Measurements from ENCODE around the gene CTPS1. TPM values are rescaled to one million over a fixed set of nuclear protein-coding genes. Genes with fewer than 3 reads are reported as not detected.

Gene CTPS1
- total RNA-seq, 1 experiment from 2014 or later: 73.4 TPM

DNA sequence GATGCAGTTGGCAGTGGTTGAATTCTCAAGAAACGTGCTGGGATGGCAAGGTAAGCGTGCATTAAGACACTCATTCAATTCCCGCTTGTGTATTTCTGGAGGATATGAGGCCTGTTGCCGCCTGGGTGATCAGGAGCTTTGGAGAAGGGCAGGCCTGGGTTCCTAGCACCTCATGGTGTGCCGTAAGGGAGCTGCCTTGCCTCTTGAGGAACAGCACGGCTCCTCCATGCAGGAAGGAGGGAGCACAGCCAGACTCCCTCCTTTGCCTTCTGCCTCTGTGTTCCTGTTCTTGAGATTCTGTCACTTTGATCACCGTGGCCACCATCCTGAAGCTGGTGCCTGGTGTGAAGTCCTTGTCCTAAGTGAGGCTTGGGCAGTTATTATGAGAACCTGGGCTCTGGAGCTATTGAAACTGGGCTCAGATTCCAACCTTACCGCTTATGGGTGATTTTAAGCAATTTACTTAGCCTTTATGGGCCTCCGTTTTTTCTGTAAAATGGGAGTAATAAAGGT, 23.7 kb downstream of the CTPS1 start (continued):
- TF ChIP-seq, protein P1, sequence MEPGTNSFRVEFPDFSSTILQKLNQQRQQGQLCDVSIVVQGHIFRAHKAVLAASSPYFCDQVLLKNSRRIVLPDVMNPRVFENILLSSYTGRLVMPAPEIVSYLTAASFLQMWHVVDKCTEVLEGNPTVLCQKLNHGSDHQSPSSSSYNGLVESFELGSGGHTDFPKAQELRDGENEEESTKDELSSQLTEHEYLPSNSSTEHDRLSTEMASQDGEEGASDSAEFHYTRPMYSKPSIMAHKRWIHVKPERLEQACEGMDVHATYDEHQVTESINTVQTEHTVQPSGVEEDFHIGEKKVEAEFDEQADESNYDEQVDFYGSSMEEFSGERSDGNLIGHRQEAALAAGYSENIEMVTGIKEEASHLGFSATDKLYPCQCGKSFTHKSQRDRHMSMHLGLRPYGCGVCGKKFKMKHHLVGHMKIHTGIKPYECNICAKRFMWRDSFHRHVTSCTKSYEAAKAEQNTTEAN (CRISPR knock-in tag; IDR thresholded peaks at IDR 0.05): no peak
- TF ChIP-seq, protein P2, sequence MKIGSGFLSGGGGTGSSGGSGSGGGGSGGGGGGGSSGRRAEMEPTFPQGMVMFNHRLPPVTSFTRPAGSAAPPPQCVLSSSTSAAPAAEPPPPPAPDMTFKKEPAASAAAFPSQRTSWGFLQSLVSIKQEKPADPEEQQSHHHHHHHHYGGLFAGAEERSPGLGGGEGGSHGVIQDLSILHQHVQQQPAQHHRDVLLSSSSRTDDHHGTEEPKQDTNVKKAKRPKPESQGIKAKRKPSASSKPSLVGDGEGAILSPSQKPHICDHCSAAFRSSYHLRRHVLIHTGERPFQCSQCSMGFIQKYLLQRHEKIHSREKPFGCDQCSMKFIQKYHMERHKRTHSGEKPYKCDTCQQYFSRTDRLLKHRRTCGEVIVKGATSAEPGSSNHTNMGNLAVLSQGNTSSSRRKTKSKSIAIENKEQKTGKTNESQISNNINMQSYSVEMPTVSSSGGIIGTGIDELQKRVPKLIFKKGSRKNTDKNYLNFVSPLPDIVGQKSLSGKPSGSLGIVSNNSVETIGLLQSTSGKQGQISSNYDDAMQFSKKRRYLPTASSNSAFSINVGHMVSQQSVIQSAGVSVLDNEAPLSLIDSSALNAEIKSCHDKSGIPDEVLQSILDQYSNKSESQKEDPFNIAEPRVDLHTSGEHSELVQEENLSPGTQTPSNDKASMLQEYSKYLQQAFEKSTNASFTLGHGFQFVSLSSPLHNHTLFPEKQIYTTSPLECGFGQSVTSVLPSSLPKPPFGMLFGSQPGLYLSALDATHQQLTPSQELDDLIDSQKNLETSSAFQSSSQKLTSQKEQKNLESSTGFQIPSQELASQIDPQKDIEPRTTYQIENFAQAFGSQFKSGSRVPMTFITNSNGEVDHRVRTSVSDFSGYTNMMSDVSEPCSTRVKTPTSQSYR (CRISPR knock-in tag; IDR thresholded peaks at IDR 0.05): no peak

DNA sequence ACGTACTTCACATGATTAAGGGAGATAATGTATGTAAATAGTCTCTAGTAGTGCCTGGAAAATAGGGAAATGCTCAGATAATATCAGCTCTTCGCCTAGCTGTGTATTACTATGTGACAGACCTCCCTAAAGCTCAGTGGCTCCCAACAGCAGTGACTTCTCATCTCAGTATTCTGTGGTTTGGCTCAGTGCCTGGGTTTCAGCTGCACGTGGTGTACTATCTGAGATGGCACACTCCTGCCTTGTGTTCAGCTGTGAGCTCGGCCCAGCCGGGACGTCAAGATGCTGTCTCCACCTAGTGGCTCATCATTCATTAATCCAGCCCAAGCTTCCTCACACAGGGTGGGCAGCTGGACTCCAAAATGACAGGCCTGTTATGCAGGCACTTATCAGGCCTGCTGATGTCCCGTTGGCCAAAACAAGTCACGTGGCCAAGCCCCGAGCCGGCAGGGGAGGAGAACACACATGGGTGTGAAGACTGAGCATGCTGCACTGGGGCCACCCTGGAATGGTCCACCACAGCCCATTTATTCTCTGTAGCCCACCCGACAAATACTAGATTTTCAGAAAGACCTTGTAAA, 24.2 kb downstream of the CTPS1 start:
- ChIA-PET CTCF (interaction anchor here (0.8 to 1.9 kb wide), 4 partner anchors 16 to 51 kb away, joined by 3 to 8 read pairs (median 4); partner anchors contain the start of gene SLFNL1), POLR2A (no interaction called here)
- peak; percentile 80 for ATAC-seq
- Mint-ChIP-seq H3K4me1 (no peaks in the 10 kb centered on the region), H3K27ac (no peak overlapping the region), H3K27me3 (ENCODE audit: low read depth) (no peaks in the 10 kb centered on the region), H3K4me3 (no peak overlapping the region), H3K36me3 (peaks cover 87% of the 10 kb centered on the region), H3K9me3 (no peaks in the 10 kb centered on the region)
- no peak for DNase-seq (ENCODE audit: low spot score)
- TF ChIP-seq TEAD4 (CRISPR knock-in tag; IDR thresholded peaks at IDR 0.05): no peak
- no peak for TF ChIP-seq ZNF263 (CRISPR knock-in tag; IDR thresholded peaks at IDR 0.05; ENCODE audit: low read depth)
- no peak for TF ChIP-seq ESRRA (CRISPR knock-in tag; IDR thresholded peaks at IDR 0.05; ENCODE audit: borderline replicate concordance)
- TF ChIP-seq, protein P3, sequence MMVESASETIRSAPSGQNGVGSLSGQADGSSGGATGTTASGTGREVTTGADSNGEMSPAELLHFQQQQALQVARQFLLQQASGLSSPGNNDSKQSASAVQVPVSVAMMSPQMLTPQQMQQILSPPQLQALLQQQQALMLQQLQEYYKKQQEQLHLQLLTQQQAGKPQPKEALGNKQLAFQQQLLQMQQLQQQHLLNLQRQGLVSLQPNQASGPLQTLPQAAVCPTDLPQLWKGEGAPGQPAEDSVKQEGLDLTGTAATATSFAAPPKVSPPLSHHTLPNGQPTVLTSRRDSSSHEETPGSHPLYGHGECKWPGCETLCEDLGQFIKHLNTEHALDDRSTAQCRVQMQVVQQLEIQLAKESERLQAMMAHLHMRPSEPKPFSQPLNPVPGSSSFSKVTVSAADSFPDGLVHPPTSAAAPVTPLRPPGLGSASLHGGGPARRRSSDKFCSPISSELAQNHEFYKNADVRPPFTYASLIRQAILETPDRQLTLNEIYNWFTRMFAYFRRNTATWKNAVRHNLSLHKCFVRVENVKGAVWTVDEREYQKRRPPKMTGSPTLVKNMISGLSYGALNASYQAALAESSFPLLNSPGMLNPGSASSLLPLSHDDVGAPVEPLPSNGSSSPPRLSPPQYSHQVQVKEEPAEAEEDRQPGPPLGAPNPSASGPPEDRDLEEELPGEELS (CRISPR knock-in tag; IDR thresholded peaks at IDR 0.05): no peak
- TF ChIP-seq ZNF121 (CRISPR knock-in tag; IDR thresholded peaks at IDR 0.05): no peak
- TF ChIP-seq ZNF416 (CRISPR knock-in tag; IDR thresholded peaks at IDR 0.05): no peak

DNA sequence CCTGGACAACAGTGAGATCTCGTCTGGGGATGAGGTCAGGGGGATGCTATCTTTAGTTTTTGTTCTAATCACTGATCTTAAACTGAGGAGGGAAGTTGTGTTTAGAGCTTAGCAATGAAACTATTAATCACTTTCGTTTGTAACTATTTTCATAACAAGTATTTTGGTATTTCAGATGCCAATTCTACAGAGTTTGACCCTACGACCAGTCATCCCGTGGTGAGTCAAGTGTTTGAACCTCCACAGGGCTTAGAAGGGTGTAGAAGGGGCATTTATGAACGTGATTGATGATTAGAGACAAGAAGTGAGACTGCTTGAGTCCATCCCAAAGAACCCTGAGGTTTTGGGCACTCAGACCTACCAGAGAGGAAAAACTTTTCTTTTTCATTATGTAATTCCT, 26.4 kb downstream of the CTPS1 start:
- no peak for TF ChIP-seq NFATC4 (CRISPR knock-in tag; IDR thresholded peaks at IDR 0.05)
- TF ChIP-seq GRHL2 (CRISPR knock-in tag; IDR thresholded peaks at IDR 0.05; ENCODE audit: insufficient replicate concordance, severe bottlenecking): no peak
- TF ChIP-seq ZNF263 (CRISPR knock-in tag; IDR thresholded peaks at IDR 0.05; ENCODE audit: low read depth): no peak
- TF ChIP-seq, protein P4, sequence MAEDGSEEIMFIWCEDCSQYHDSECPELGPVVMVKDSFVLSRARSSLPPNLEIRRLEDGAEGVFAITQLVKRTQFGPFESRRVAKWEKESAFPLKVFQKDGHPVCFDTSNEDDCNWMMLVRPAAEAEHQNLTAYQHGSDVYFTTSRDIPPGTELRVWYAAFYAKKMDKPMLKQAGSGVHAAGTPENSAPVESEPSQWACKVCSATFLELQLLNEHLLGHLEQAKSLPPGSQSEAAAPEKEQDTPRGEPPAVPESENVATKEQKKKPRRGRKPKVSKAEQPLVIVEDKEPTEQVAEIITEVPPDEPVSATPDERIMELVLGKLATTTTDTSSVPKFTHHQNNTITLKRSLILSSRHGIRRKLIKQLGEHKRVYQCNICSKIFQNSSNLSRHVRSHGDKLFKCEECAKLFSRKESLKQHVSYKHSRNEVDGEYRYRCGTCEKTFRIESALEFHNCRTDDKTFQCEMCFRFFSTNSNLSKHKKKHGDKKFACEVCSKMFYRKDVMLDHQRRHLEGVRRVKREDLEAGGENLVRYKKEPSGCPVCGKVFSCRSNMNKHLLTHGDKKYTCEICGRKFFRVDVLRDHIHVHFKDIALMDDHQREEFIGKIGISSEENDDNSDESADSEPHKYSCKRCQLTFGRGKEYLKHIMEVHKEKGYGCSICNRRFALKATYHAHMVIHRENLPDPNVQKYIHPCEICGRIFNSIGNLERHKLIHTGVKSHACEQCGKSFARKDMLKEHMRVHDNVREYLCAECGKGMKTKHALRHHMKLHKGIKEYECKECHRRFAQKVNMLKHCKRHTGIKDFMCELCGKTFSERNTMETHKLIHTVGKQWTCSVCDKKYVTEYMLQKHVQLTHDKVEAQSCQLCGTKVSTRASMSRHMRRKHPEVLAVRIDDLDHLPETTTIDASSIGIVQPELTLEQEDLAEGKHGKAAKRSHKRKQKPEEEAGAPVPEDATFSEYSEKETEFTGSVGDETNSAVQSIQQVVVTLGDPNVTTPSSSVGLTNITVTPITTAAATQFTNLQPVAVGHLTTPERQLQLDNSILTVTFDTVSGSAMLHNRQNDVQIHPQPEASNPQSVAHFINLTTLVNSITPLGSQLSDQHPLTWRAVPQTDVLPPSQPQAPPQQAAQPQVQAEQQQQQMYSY (CRISPR knock-in tag; IDR thresholded peaks at IDR 0.05): no peak
- TF ChIP-seq ESRRA (CRISPR knock-in tag; IDR thresholded peaks at IDR 0.05; ENCODE audit: borderline replicate concordance): no peak
- TF ChIP-seq TP53 (CRISPR knock-in tag; IDR thresholded peaks at IDR 0.05): no peak
- no peaks in the 10 kb centered on the region for H3K27me3 Mint-ChIP-seq (ENCODE audit: low read depth)
- H3K4me1 Mint-ChIP-seq: no peaks in the 10 kb centered on the region
- POLR2A ChIA-PET: no interaction called here
- DNase-seq (ENCODE audit: low spot score): no peak
- no peaks in the 10 kb centered on the region for H3K9me3 Mint-ChIP-seq
- no peak overlapping the region for H3K27ac Mint-ChIP-seq
- CTCF ChIA-PET: no interaction called here
- peaks cover 91% of the 10 kb centered on the region for H3K36me3 Mint-ChIP-seq
- ATAC-seq: no peak
- no peak overlapping the region for H3K4me3 Mint-ChIP-seq
